SW480 (cell line): ENCODE measurements around the gene ITGB6.

Experiments used
- DNase-seq: peaks from one replicate; pipeline ENCODE4 v3.0.0-alpha.2; 2016; ENCODE audit warnings: low spot score

Gene ITGB6

DNA sequence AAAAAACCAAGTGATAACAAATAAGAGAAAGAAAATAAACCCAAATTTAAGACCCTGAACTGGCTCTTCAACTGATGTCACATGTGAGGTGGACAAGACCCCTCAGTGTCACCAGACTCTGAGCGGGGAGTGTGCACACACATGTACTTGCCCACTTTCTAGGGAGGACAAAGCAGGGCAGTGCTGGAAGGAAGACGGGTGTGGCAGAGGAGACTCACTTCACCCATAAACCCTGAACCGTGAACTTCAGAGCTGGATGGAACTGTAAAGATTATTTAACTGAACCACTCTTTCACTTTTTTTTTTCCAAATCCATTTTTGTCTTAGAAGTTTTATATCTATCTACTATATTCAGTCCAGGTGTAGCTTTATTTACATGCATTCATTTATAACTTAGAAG lies 149.9 kb downstream of the ITGB6 start:
- DNase-seq, result no peak
